Liver (tissue), 9 donors: ENCODE measurements around the gene QRICH1. TPM values are rescaled to one million over a fixed set of nuclear protein-coding genes. Genes with fewer than 3 reads are reported as not detected.
A peak's percentile ranks its signal among the peaks of the same experiment; 100 is the strongest.

Experiments
- DNase-seq: peaks from one replicate; pipeline ENCODE4 v3.0.0-alpha.2; 2017; ENCODE audit warnings: low spot score
- H3K27ac ChIP-seq, 2 donors: one replicate each; pipeline ENCODE4 v1.7.0; 2013; ENCODE audit warnings: inconsistent platforms in 2 of 2, low read length in 2 of 2, control low read depth in 1 of 2, low read depth in 1 of 2, mild to moderate bottlenecking in 1 of 2
- H3K27me3 ChIP-seq, 4 donors: one replicate each; pipeline versions ENCODE4 v1.6.1 to v1.7.0; 2013; ENCODE audit warnings: low read length in 3 of 4, inconsistent platforms in 1 of 4, mild to moderate bottlenecking in 1 of 4, moderate library complexity in 1 of 4; ENCODE audit not compliant: control insufficient read depth in 4 of 4, insufficient read depth in 4 of 4
- H3K36me3 ChIP-seq, 4 donors: one replicate each; pipeline versions ENCODE4 v1.6.1 to v1.7.0; 2013; ENCODE audit warnings: low read length in 3 of 4, mild to moderate bottlenecking in 3 of 4, low read depth in 1 of 4, moderate library complexity in 1 of 4; ENCODE audit not compliant: control insufficient read depth in 4 of 4, insufficient read depth in 3 of 4
- H3K4me1 ChIP-seq, 4 donors: one replicate each; pipeline versions ENCODE4 v1.6.1 to v1.7.0; 2013; ENCODE audit warnings: low read length in 3 of 4, mild to moderate bottlenecking in 3 of 4, moderate library complexity in 1 of 4; ENCODE audit not compliant: control insufficient read depth in 4 of 4, insufficient read depth in 4 of 4
- H3K4me3 ChIP-seq, 3 donors: one replicate each; pipeline versions ENCODE4 v1.6.1 to v1.7.0; 2013; ENCODE audit warnings: low read length in 3 of 3, control low read depth in 1 of 3, low read depth in 1 of 3, mild to moderate bottlenecking in 1 of 3
- H3K9ac ChIP-seq, 2 donors: one replicate each; pipeline ENCODE4 v1.7.0; 2013; ENCODE audit warnings: low read length in 2 of 2, mild to moderate bottlenecking in 2 of 2, moderate library complexity in 2 of 2, control low read depth in 1 of 2, low read depth in 1 of 2
- H3K9me3 ChIP-seq, 4 donors: one replicate each; pipeline versions ENCODE4 v1.6.1 to v1.7.0; 2013; ENCODE audit warnings: low read length in 3 of 4; ENCODE audit not compliant: control insufficient read depth in 4 of 4
- CTCF ChIP-seq: fragments of 150-350 bp; IDR thresholded peaks from 2 replicates; pipeline ENCODE4 v1.5.1; 2017; ENCODE audit warnings: improper control_type of control experiment, low read depth, low read length; ENCODE audit not compliant: missing input control
- FOXA1 ChIP-seq: IDR thresholded peaks from 2 replicates; pipeline ENCODE4 v1.6.1; 2016; ENCODE audit warnings: antibody characterized with exemption
- GABPA ChIP-seq, 2 donors: IDR thresholded peaks in 1 of 2; conservative IDR thresholded peaks in 1 of 2; 2 replicates each; pipeline ENCODE4 v1.6.1; 2016; ENCODE audit warnings: antibody characterized with exemption in 2 of 2, mild to moderate bottlenecking in 1 of 2, moderate library complexity in 1 of 2
- HNF4G ChIP-seq: IDR thresholded peaks from 2 replicates; pipeline ENCODE4 v1.6.1; 2016; ENCODE audit warnings: antibody characterized with exemption
- JUND ChIP-seq, 2 donors: IDR thresholded peaks; 2 replicates each; pipeline ENCODE4 v1.6.1; 2016; ENCODE audit warnings: antibody characterized with exemption in 2 of 2
- MAX ChIP-seq: IDR thresholded peaks from 2 replicates; pipeline ENCODE4 v1.6.1; 2016; ENCODE audit warnings: antibody characterized with exemption
- NR2F2 ChIP-seq: IDR thresholded peaks from 2 replicates; pipeline ENCODE4 v1.6.1; 2016; ENCODE audit warnings: antibody characterized with exemption
- RAD21 ChIP-seq, 2 donors: IDR thresholded peaks; 2 replicates each; pipeline ENCODE4 v1.6.1; 2016; ENCODE audit warnings: antibody characterized with exemption in 2 of 2, mild to moderate bottlenecking in 2 of 2
- RXRA ChIP-seq, 2 donors: IDR thresholded peaks; 2 replicates each; pipeline ENCODE4 v1.6.1; 2017 to 2018; ENCODE audit warnings: antibody characterized with exemption in 2 of 2, mild to moderate bottlenecking in 1 of 2
- TAF1 ChIP-seq: conservative IDR thresholded peaks from 2 replicates; pipeline ENCODE4 v1.6.1; 2016; ENCODE audit warnings: antibody characterized with exemption, mild to moderate bottlenecking
- ZBTB33 ChIP-seq: IDR thresholded peaks from 2 replicates; pipeline ENCODE4 v1.6.1; 2016; ENCODE audit warnings: antibody characterized with exemption
- whole genome bisulfite sequencing: extraction: QIAGEN DNeasy Blood & Tissue Kit; methylation state at CpG from one replicate; pipeline ENCODE4 v1.1.7; 2013; 5-methylcytosine and 5-hydroxymethylcytosine counted together
- polyA plus RNA-seq, 2 donors: library from polyadenylated mRNA; stranded (reverse) in 1 of 2; unstranded in 1 of 2; fragments of 200-250 nt in 1 of 2; fragments of >200 nt in 1 of 2; fragmentation: Nextera tagmentation in 1 of 2; extraction: Ambion mirVana in 1 of 2; gene quantifications; one replicate each; pipeline versions ENCODE4 v1.2.1 to v1.2.3, GENCODE V29; 2013 to 2015
- total RNA-seq, 2 donors: library from RNA; depleted of rRNA; stranded (reverse); fragments of >200 nt; gene quantifications; one replicate each; pipeline ENCODE4 v1.2.3, GENCODE V29; 2014
- donor health status: healthy.
- donor health status: healthy.
- donor health status: healthy.
- donor health status: healthy.
- donor health status: healthy.

Gene QRICH1
- total and polyA plus RNA-seq, 4 donors = 17.3 to 35.1 (median 25.7) TPM

- H3K9me3 ChIP-seq = no peaks in the 10 kb centered on the region
- H3K9ac ChIP-seq = no peak overlapping the region
- TF ChIP-seq TAF1 = no peak
- DNase-seq = no peak
- no peak overlapping the region for H3K27ac ChIP-seq
- no peaks in the 10 kb centered on the region for H3K27me3 ChIP-seq
- peaks cover 8 to 43% (median 15%) of the 10 kb centered on the region in 4 donors for H3K36me3 ChIP-seq
- WGBS = 86% methylated on average over 8 of the region's 8 CpGs
- no peak overlapping the region for H3K4me3 ChIP-seq
- peaks cover 6 to 29% (median 20%) of the 10 kb centered on the region in 4 donors for H3K4me1 ChIP-seq
Measured at GRCh38 chr3:49015072-49015471, 78.8 kb downstream of the QRICH1 start.

GRCh38 chr3:49013738-49014660, 79.9 kb downstream of the QRICH1 start:
- no peaks in the 10 kb centered on the region for H3K27me3 ChIP-seq
- peaks cover 10 to 43% (median 15%) of the 10 kb centered on the region in 4 donors for H3K36me3 ChIP-seq
- WGBS = 87% methylated on average over 24 of the region's 24 CpGs
- peak; percentile 72 for DNase-seq
- no peaks in the 10 kb centered on the region for H3K9me3 ChIP-seq
- peaks cover 2 to 19% (median 12%) of the 10 kb centered on the region in 4 donors for H3K4me1 ChIP-seq
- H3K4me3 ChIP-seq = no peak overlapping the region
- no peak overlapping the region for H3K27ac ChIP-seq
- H3K9ac ChIP-seq = no peak overlapping the region
- TF ChIP-seq JUND (IDR thresholded peaks at IDR 0.05) (no peak), HNF4G (no peak), MAX (no peak), GABPA (IDR thresholded peaks at IDR 0.05 in 1 of 2, conservative IDR thresholded peaks at IDR 0.05 in 1 of 2) (no peak), CTCF (peak; percentile 62), RAD21 (IDR thresholded peaks at IDR 0.05) (peak; percentile 71 to 85), NR2F2 (no peak), RXRA (IDR thresholded peaks at IDR 0.05) (no peak), ZBTB33 (no peak), TAF1 (no peak)

- Histone ChIP-seq H3K4me3 (no peak overlapping the region), H3K27me3 (no peaks in the 10 kb centered on the region), H3K9me3 (no peaks in the 10 kb centered on the region), H3K9ac (no peak overlapping the region), H3K27ac (no peak overlapping the region), H3K36me3 (peaks cover 10 to 43% (median 15%) of the 10 kb centered on the region in 4 donors), H3K4me1 (peaks cover 2 to 17% (median 12%) of the 10 kb centered on the region in 4 donors)
- no peak for DNase-seq
- TF ChIP-seq FOXA1 (no peak), JUND (IDR thresholded peaks at IDR 0.05) (no peak), NR2F2 (no peak)
- WGBS = 90% methylated on average over 19 of the region's 19 CpGs
Measured at GRCh38 chr3:49013113-49013737, 80.6 kb downstream of the QRICH1 start.
